ENCODE measurements around the gene OPRL1.

Gene OPRL1

DNA sequence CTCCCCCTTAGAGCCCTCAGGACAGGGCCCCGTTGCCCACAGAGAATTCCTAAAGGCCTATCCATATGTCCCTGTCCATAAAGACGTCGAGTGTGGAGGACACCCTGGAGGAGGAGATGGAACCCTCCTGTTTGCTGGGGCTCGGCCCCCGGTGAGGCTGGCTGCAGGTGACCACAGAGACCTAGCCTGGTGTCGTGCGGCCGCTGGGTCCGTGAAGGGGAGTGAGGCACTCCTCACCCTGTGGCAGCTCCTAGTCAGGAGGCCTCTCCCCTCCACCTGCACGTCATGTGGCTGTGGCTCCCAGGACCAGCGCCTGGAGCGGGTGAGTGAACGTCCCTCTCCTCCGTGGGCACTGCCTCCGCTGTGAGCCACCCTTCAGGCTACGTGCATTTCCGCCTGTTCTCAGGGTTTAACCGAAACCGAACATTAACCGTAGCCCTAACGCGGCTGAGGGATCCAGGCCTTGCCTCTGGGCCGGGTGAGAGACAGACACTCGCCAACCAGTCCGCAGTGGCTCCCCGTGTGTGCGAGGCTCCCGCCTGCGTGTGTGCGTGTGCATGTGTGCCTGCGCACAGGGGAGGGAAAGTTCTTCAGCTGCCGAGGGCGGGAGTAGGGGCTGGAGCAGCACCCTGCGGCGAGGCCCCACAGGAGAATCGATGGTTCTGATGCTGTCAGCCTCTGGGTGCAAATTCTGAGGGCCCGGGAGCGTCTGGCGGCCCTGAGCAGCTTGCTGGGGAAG lies 22.8 kb upstream of the OPRL1 start:
- no peak for DNase-seq

DNA sequence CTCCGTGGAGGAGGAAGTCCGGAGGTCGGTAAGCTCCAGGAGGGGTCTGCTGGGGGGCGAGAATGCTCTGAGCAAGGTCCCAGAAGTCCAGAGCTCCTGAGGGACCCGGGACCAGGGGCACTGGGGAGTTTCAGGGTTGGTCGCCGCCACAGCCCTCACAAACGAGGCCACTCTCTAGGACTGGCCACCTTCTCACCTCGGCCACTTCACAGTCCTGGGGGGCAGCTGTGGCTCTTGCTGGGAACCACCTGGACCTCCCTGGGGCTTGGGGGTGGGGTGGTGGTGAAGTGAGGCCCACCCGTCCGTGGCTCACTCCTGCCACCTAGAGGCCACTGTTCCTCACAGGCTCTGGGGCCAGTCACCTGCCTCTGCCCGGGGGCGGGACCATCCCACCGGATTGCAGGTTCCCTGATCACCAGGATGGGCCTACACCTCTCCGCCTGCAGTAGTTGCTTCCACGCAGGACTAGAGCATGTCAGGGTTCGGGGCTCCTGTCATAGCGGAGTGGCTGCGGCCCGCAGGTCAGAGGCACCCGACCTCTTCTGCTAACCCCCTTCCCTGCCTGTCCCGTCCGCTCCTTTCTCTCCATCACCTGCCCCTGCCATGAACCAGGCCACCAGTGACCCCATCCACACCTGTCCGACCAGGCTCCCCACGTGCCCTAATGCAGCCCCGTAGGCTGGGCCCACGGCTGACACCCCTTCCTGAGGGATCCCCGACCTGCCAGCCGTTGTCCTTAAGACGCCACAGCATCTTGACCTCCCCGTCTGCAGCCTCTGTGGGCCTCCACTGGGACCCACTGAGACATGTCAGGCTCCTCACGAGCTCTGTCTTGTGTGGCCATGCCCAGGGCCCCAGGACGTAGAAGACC lies 22.0 kb upstream of the OPRL1 start:
- DNase-seq: peak; percentile 74

DNA sequence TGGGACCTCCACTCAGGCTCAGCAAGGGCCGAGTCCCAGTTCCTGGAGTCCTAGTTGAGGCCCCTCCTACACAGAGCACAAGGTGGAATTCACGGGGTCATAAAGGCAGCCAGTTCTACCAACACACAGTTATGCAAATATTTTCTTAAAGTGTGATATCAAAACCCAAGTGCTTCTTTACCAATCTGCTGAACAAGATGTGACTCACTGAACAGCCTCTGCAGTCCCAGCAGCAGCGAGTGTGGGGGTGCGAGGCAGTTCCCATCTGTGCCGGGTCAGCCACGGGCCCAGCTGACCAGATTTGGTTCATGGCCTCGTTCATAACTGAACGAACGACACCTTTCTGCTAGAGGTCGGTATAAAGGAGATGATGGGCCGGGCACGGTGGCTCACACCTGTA lies 21.3 kb upstream of the OPRL1 start:
- no peak for DNase-seq

DNA sequence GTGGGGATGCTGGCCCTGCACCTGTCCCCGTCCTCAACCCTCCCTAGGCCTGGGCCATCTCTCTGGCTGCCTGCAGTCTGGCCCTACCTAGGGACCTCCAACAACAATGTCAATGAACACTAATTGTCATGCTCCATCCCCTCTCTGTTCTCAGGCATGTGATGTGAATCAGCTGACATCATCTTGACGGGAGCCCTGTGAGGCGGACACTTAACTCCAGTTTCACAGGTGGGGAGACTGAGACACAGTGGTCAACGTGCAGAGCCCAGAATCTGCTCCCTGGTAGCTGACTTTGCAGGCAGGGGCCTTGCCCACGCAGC lies 17.6 kb upstream of the OPRL1 start:
- no peak for DNase-seq

DNA sequence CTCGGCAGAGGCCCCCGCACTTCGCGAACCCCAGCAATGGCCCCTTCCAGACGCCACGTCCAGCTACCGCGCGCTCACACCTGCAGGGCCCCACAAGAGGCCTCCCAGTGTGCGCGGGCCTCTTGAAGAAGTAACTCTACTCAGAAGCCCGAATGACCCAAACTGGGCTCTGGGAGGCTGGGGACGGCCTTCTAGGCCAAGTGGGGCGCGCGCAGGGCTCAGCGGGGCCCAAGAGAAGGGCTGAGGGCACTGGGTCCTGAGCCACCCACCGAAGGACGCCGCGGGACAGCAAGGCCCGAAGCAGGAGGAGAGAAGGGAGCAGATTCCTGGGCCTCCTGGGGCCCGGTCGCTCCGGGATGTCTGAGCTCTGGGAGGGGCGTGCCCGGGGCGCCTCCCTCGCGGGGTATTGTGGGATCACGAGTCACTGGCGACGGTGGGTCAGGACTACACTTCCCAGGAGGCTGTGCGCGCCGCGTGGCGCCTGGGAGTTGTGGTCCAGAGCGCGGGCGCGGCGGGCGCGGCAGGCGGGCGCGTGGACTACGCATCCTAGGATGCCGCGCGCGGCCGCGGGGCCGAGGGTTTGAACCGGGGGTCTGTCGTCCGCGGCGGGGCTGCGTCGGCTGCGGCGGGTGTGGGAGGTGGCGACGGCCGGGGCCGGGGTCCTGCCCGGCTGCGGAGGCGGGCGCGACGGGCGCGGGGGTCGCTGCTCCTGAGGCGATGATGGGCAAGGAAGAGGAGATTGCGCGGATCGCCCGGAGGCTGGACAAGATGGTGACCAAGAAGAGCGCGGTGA lies 17.1 kb upstream of the OPRL1 start, which contains the start of gene TCEA2:
TSS of gene TCEA2 (plus strand) at position 603 of the 793 bp plus-strand sequence. CDS start at position 718, 115 bp downstream.
- peak; percentile 90 for DNase-seq

DNA sequence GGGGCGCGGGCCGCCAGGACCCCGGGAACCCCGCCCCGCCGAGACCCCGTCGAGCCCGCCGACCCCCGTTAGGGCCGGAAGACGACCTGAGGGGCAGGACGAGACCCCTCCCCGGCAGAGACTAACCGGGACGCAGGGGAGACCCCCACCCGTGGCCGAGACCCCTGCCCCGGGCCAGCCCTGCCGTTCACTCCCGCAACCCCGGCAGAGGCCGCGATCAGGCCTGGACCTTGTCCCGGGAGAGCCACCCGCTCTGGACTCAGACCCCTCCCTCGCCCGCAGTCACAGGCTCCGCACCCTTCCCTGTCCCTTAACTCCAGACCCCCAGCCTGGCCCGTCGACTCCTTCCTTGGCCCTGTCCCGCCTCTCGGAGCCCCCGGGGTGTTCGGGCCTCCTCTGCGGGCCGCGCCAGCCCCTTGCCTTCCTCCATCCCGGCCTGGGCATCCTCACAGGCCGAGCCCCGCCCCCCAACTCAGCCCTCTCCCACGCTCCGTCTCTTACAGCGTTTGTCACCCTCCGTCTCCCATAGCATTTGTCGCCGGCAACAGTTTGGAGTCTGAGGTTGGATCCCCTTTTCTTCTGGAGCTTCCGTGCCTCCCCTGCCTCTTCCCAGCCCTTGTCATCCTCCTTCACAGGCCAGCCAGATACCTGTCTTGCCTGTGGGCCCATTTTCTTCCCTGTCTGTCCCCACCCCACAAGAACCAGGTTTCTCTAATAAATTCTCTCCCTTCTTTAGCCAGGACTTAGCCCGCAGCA lies 16.3 kb upstream of the OPRL1 start:
- DNase-seq: no peak

DNA sequence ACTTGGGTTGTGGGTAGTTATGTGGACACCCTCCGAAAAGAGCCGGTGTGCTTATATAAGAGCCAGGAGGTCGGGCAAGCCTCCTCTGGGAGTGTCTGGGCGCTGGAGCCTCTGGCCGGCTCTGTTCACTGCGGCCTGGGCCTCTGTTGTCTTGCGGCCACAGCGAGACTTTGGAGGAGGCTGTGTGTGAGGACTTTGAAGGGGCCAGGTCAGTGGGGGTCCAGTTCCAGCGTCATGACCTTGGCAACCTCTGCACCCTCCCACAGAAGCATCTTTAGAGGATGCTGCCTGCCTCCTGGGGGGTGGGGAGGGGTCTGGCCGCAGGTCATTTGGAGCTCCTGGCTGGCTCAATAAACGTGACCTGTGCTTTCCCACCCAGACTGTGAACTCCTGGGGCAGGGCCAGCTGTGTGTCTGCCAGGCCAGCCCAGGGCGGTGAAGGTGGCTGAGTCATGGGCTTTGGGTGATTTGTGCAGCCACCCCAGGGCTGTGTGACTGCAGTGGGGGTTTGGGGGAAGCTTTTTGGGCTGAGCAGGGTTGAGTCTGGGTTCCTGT lies 15.7 kb upstream of the OPRL1 start:
- no peak for DNase-seq

DNA sequence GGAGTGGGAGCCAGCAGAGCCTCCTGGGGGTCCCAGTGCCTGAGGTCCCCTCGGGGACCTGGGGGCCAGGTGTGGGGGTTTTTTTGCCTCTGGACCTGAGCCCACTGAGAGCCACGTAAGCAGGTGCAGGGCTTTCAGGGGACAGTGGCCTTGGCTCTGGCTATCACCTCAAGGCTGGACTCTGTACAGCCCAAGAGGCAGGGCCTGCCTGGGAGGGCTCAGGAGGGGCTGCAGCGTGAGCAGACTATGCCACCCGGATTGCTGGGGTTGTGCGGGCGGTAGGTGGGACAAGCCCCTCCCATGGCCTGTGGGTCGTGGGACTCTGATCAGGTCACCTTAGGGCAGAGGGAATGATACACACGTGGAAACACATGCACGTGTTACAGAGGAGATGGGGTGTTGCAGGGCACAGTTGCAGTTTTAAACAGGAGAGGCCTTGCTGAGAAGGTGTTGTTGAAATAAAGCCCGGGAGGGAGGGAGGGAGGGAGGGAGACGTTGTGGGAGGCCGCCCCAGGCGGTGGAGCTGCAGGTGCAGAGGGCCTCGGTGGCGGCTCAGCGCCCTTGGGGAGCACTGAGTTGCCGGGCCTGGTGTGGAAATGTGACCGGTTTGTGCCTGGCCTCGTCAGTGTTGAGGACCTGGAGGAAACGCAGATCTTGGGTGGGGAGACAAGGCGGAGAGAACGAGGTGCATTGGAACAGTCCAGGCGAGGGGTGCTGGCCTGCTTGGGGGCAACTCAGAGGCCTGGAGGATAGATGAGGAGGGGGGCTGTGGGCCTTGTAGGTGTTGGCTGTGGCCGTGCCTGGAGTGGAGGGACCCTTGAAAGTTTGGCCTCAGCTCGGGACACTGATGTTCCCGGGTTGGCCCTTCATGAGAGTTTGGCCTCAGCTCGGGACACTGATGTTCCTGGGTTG lies 14.6 kb upstream of the OPRL1 start:
- DNase-seq: no peak

DNA sequence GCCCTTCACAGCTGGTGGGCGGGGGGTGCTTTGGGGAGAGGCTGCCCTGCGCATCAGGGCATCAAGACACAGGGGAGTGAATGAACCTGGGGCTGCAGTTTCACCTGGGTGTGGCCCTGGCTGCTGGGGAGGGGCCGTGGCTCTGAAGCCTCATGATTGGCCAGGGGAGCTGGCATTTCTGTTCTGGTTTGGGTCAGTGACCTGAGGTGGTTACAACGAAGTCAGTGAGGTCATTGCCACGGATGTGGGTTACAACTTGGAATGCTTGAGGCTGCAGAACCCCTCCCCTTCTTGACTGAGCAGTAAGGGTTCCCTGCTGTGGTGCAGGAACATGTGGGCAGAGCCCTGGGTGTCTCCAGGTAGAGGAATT lies 13.9 kb upstream of the OPRL1 start:
- peak; percentile 33 for DNase-seq

DNA sequence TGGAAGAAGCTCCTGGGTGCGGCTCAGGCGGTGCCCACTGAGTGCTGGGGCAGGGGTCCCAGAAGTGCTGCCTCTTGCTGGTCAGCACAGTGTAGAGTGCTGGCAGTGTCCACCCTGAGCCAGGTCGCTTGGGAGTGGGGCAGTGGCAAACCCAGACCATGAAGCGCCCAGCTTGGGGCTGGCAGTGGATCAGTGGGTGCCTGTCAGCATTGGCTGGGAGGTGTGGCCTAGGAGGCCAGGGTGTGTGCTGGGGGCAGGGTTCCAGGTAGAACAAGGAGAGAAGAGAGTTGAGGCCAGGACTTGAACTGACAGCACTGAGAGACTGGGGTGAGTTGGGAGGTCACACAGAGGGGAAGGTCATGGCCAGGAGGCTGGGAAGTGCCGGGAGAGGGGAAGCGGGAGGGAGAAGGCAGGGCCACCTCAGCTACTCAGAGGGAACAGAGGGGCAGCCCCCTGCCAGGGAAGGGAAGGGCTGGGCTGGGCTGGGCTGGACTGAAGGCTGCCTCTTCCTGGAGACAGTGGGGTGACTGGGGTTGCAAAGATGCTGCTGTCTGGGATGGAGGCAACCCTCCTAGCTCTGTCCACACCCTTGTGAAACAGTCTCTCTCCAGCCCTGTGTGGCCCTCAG lies 12.8 kb upstream of the OPRL1 start:
- no peak for DNase-seq

DNA sequence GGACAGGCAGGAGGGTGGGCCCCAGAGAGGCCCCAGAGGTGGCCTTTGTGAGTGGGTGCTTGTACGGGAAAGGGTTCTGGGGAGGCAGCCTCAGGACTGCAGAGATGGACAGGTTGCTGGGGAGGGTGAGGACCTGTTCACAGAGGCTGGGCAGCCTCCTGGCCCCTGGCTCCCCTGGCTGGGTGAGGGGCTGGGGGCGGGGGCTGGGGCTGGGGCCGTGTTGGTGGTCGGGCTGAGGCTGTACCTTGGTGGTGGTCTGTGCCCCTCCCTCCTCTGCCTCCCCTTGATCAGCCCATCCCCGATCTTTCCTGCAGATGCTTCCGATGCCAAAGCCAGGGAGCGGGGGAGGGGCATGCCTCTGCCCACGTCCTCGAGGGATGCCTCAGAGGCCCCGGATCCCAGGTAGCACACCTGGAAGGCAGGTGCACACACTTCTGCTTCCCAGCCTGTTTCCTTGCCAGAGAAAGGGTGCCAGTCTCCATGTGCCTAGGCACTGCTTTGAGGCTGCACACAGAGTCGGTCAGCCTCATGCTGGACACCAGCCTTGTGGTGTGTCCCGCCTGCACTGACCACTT lies 12.1 kb upstream of the OPRL1 start:
- DNase-seq: no peak

DNA sequence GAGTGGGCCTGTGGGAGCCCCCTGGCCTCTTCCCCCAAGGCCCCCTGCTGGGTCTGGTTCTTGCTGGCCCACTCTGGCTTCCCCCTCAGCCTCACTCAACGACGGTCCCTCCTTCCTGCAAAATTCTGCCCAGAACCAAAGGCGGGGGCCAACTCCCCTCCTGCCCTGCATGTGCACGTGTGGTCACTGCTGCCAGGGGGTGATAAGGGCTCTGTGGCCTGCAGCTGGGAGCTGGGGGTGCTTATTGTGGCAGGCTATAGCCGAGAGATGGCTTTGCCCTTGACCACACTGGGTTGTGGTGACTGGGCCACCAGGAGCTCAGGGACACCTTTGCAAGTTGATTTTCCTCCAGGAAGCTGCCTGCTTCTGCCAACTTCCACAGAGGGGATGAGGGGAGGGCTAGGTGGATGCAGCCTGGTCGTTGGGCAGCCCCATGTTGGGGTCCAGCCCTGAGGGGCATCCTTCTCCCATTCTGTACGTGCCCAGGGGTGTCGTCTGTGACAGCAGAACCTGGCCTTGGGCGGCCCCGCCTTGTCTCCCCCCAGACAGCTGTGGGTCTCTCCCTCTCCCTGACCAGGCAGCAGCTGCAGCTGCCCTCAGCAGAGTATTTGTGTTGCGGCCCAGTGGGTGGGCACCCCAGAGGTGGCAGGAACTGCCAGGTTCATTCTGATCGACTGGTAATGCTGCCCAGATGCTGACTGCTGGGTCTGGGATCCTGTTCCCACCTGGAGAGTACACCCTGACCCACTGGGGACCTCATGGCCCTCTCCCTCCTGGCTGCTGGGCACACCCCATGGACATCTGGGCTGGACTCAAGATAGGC lies 11.3 kb upstream of the OPRL1 start:
- DNase-seq: no peak

DNA sequence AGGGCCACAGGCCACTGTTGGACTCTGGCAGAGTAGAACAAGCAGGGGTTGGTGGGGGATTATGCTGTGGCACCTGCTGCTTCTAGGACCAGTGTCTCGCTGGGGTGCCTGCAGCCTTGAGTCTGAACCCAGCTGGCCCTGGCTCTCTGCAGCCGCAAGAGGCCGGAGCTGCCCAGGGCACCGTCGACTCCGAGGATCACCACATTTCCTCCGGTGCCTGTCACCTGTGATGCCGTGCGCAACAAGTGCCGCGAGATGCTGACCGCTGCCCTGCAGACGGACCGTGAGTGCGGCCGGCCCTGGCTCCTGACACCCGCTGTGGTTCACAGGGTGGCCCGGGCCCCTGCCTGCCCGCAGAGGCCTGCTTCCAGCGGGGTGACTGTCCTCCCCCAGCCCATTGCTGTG lies 10.7 kb upstream of the OPRL1 start:
- no peak for DNase-seq

DNA sequence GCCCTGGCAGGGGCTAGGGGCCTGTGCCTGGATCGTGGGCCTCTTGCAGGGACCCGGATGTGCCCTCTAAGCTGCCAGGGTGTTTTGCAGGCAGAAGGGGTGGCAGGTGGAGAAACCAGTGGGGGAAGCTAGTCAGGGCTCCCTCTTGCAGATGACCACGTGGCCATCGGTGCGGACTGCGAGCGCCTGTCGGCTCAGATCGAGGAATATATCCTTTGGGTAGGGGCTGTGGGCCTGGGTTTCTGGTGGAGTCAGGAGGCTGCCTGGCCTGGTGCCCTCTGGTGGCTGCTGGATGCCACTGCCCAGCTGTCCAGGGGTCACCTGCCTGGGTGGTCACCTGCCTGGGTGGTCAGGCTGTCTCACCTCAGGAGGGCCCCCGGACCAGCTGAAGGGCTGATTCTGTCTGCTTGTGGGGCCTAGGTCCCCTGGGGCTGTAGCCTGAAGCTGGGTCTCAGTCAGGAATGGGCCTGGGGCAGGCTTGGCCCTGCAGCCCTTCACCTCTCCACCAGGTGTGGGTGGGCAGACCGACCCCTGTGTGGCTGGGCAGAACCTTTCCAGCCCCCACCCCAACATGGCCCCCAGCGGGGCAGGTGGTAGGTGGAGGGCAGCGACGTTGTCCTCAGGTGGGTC lies 10.2 kb upstream of the OPRL1 start:
- DNase-seq: no peak

DNA sequence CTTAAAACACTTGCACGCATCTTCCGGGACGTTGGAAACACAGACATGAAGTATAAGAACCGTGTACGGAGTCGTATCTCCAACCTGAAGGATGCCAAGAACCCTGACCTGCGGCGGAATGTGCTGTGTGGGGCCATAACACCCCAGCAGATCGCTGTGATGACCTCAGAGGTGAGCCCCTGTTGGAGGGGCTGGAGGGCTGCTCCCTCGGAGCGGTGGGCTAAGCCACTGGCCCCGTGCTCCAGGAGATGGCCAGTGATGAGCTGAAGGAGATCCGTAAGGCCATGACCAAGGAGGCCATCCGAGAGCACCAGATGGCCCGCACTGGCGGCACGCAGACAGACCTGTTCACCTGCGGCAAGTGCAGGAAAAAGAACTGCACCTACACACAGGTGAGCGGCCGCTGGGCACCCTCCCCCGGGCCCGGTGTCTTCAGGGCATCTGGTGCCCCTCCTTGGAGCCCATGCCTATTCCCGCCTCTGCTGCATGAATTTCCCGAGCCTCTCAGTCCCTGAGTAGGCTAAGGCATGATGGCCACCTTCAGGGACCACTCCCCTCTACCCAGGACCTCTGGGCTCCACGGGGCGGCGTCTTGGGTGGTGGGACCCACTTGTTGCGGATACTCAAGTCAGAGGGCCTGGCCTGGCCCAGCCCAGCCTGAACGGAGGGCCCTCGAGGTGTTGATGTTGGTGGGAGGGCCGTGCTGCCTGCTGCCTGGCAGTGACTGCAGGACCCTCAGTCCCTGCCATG lies 9.5 kb upstream of the OPRL1 start:
- no peak for DNase-seq

DNA sequence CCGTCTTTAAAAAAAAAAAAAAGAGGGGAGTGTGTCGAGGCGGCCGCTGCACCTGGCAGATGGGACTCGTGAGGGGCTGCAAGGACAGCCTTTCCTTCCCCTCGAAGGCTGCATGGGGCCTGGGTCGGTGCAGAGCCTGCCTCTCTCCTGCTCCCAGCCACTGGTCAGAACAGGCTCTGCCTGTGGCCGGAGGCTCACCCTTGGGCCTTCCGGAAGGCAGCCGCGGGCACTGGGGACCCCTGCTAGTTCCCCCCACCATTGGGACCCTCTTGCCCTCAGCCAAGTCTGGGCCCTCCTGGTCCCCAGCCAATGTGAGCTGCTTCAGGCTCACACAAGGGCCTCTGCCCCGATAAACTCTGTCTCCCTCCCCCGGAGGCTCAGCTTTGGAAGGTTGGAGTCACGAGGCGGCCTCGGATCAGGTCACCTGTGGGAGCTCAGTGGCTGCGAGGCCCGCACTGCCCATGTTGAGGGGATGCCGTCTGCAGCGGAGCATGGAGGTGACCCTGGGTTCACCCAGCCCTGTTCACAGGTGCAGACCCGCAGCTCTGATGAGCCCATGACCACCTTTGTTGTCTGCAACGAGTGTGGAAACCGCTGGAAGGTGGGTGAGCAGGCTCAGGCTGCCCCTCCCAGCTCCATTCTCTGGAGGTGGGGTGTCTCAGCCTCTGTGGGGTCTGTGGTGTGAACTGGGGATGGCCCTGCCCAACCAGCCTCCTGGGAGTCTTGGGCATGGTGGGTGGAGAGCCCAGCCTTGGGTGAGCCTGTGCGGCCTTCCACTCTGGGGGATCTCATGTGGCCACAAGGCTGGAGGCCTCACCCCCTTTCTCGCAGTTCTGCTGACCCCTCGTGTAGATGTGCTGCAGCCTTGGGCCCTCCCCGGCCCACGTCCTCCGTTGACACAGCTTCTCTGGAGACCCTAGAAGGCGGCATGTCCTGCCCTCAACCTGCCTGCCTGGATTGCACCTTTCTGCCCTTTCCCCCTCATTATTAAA lies 8.2 kb upstream of the OPRL1 start:
- no peak for DNase-seq

DNA sequence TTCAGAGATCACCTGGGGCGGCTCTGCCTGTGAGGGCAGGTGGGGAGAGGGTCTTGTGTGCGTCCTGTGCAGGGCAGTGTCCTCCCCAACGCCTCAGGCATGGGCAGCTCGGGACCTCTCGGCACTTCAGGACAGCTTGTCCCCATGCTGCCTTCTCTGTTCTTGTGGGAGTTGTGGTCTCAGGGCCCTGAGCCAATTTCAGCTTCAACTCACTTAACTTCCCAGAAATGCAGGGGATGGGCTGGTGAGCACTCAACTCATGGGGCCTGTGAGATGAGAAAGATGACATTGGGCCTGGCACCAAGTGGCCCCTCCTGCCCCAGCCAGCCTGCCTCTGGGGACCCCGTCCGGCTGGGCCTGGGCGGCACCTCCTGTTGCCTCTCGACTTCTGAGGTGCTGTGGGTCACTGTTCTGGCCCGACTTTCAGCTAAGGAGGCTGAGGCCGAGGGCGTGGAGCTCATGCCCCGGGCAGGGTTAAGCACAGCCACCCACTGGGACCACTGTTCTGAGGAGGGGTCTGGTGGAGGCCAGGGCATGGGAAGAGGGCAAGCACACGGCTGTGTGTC lies 7.3 kb upstream of the OPRL1 start:
- DNase-seq: no peak

Measured in effector CD4-positive, alpha-beta T cell (primary cell).